Measurements from ENCODE around the gene CTDP1. TPM values are rescaled to one million over a fixed set of nuclear protein-coding genes. Genes with fewer than 3 reads are reported as not detected.

The CTDP1 gene
- total RNA-seq, 1 experiment from 2014 or later, result 22.5 TPM

DNA sequence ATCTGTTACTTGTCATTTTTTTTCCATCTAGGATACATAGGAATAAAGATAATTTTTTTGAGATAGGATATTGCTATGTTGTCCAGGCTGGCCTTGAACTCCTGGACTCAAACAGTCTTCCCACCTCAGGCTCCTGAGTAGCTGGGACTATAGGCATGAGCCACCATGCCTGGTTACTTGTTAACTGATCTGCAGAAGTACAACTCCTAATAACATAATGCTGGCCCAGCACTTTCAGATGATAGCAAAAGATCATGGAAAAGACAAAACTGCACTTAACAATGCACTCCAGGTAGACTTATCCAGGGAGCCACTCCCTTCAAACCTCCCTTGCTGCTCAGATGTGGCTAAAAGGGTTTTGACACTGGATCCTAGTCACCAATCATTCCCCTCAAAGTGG, 11.4 kb upstream of the CTDP1 start:
- Histone ChIP-seq H3K27ac (ENCODE audit: low read depth, low read length, poor library complexity, severe bottlenecking) (no peak overlapping the region), H3K36me3 (ENCODE audit: insufficient read depth, low read length, poor library complexity, severe bottlenecking) (no peaks in the 10 kb centered on the region), H3K4me3 (ENCODE audit: low read depth, low read length, poor library complexity, severe bottlenecking) (no peak overlapping the region), H3K9me3 (ENCODE audit: low read depth, low read length, poor library complexity, severe bottlenecking) (no peaks in the 10 kb centered on the region), H3K4me1 (ENCODE audit: insufficient read depth, low read length, poor library complexity, severe bottlenecking) (no peaks in the 10 kb centered on the region), H3K27me3 (replicated peaks; ENCODE audit: insufficient read depth, low read depth, low read length, poor library complexity) (peaks cover 28% of the 10 kb centered on the region)
- ChIA-PET CTCF (no interaction called here), POLR2A (ENCODE audit: low non-redundant PET) (no interaction called here)
- BruUV-seq (replicated peaks), result no TSS peak
- TF ChIP-seq, protein P1, sequence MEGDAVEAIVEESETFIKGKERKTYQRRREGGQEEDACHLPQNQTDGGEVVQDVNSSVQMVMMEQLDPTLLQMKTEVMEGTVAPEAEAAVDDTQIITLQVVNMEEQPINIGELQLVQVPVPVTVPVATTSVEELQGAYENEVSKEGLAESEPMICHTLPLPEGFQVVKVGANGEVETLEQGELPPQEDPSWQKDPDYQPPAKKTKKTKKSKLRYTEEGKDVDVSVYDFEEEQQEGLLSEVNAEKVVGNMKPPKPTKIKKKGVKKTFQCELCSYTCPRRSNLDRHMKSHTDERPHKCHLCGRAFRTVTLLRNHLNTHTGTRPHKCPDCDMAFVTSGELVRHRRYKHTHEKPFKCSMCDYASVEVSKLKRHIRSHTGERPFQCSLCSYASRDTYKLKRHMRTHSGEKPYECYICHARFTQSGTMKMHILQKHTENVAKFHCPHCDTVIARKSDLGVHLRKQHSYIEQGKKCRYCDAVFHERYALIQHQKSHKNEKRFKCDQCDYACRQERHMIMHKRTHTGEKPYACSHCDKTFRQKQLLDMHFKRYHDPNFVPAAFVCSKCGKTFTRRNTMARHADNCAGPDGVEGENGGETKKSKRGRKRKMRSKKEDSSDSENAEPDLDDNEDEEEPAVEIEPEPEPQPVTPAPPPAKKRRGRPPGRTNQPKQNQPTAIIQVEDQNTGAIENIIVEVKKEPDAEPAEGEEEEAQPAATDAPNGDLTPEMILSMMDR (conservative IDR thresholded peaks at IDR 0.05; ENCODE audit: low read depth, low read length), result no peak
- TF ChIP-seq EZH2 (IDR thresholded peaks at IDR 0.05; ENCODE audit: borderline replicate concordance, low read depth, low read length, poor library complexity, severe bottlenecking), result no peak
- intact Hi-C loops (cut with micrococcal nuclease; ENCODE audit: unreplicated experiment), result no loop called here
- DNase-seq (ENCODE audit: low spot score), result no peak

GRCh38 chr18:79672490-79673276, 6.9 kb upstream of the CTDP1 start:
- Histone ChIP-seq H3K9me3 (ENCODE audit: low read depth, low read length, poor library complexity, severe bottlenecking) (no peaks in the 10 kb centered on the region), H3K4me3 (ENCODE audit: low read depth, low read length, poor library complexity, severe bottlenecking) (no peak overlapping the region), H3K27ac (ENCODE audit: low read depth, low read length, poor library complexity, severe bottlenecking) (no peak overlapping the region), H3K4me1 (ENCODE audit: insufficient read depth, low read length, poor library complexity, severe bottlenecking) (no peaks in the 10 kb centered on the region), H3K27me3 (replicated peaks; ENCODE audit: insufficient read depth, low read depth, low read length, poor library complexity) (no peaks in the 10 kb centered on the region), H3K36me3 (ENCODE audit: insufficient read depth, low read length, poor library complexity, severe bottlenecking) (peaks cover 3% of the 10 kb centered on the region)
- intact Hi-C loops (cut with micrococcal nuclease; ENCODE audit: unreplicated experiment), result loop anchor here (10.0 kb wide), 1 partner anchor 292 kb away; the partner anchor contains the start of gene HSBP1L1
- no peak for DNase-seq (ENCODE audit: low spot score)
- ChIA-PET POLR2A (ENCODE audit: low non-redundant PET) (no interaction called here), CTCF (no interaction called here)
- TF ChIP-seq EZH2 (IDR thresholded peaks at IDR 0.05; ENCODE audit: borderline replicate concordance, low read depth, low read length, poor library complexity, severe bottlenecking), result no peak
- TF ChIP-seq, protein P1 (conservative IDR thresholded peaks at IDR 0.05; ENCODE audit: low read depth, low read length), result no peak
- no TSS peak for BruUV-seq (replicated peaks)

DNA sequence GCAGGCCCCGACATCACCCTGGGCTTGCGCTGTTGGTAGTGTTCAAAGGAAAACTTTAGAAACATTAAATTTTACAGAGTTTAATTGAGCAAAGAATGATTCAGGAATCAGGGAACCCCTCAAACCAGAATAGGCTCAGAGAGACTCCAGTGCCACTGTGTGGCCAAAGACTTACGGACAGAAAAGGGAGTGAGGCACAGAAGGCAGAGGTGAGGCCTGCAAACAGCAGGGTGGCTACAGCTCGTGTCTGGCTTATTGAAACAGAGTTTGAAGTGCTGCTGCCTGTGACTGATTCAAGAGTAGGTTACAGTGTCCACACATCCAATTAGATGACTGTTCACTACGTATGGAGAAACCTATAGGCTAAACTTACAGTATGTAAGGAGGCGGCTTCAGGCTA, 2.4 kb upstream of the CTDP1 start:
- ChIA-PET POLR2A (ENCODE audit: low non-redundant PET) (no interaction called here), CTCF (no interaction called here)
- Histone ChIP-seq H3K9me3 (ENCODE audit: low read depth, low read length, poor library complexity, severe bottlenecking) (no peaks in the 10 kb centered on the region), H3K4me3 (ENCODE audit: low read depth, low read length, poor library complexity, severe bottlenecking) (no peak overlapping the region), H3K4me1 (ENCODE audit: insufficient read depth, low read length, poor library complexity, severe bottlenecking) (peaks cover 23% of the 10 kb centered on the region), H3K27me3 (replicated peaks; ENCODE audit: insufficient read depth, low read depth, low read length, poor library complexity) (no peaks in the 10 kb centered on the region), H3K27ac (ENCODE audit: low read depth, low read length, poor library complexity, severe bottlenecking) (no peak overlapping the region), H3K36me3 (ENCODE audit: insufficient read depth, low read length, poor library complexity, severe bottlenecking) (peaks cover 3% of the 10 kb centered on the region)
- TF ChIP-seq, protein P1 (conservative IDR thresholded peaks at IDR 0.05; ENCODE audit: low read depth, low read length), result no peak
- TF ChIP-seq EZH2 (IDR thresholded peaks at IDR 0.05; ENCODE audit: borderline replicate concordance, low read depth, low read length, poor library complexity, severe bottlenecking), result no peak
- BruUV-seq (replicated peaks), result no TSS peak
- intact Hi-C loops (cut with micrococcal nuclease; ENCODE audit: unreplicated experiment), result loop anchor here (10.0 kb wide), 1 partner anchor 288 kb away; the partner anchor contains the start of gene HSBP1L1
- no peak for DNase-seq (ENCODE audit: low spot score)

All from A673 (cell line).